ENCODE data around the gene CXXC5.

Gene CXXC5

DNA sequence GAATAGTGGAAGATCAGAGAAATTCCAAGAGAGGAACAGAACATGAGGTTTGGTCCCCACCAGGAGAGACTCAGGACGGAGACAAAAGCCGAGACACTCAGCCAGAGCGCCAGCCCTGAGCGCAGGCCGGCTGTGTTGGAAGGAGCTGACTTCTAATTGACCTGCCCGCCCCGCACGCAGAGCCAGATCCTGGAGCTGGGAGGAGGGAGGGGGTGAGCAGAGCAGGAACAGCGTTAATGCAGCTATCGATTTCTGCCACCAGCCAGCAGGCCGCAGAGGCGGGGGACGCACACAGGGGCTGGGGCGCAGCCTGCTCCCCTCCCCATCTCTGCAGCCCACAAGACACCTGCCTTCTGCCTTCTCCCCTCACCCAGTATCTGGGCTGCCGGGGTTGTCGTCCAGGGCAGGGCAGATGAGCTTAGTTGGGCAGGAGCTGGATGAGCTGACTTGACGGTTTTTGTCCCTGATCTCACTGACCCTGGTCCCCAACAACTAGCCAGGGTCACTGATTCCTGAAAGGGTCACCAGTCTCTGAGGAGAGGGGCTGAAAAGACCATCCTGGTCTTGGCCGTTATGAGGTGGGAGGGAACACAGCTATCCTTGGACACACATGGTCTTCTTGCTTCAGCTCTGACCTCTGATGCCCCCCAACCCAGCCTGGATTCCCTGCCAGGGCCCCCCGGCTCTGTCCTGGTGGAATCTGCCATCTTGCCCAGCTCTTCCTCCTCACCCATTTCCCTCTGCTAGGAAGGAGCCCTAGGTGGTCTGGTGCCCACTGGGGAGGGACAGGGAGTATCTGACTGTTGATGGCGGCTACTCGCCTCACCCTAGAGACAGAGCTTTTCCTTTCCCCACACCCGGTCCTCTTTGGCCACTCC lies 29.8 kb downstream of the CXXC5 start:
- no peak for DNase-seq
- TF ChIP-seq CTCF (IDR thresholded peaks at IDR 0.05; ENCODE audit: low read depth, low read length, missing control alignments): no peak
- Histone ChIP-seq H3K27ac (no peak overlapping the region), H3K27me3 (replicated peaks) (no peaks in the 10 kb centered on the region), H3K4me3 (ENCODE audit: low read depth, low read length) (no peak overlapping the region), H3K36me3 (replicated peaks) (peaks cover 25% of the 10 kb centered on the region)
- in situ Hi-C loops (cut with HindIII; ENCODE audit: low pct_ligation_motif_present, low sequenced_read_pairs): no loop called here

DNA sequence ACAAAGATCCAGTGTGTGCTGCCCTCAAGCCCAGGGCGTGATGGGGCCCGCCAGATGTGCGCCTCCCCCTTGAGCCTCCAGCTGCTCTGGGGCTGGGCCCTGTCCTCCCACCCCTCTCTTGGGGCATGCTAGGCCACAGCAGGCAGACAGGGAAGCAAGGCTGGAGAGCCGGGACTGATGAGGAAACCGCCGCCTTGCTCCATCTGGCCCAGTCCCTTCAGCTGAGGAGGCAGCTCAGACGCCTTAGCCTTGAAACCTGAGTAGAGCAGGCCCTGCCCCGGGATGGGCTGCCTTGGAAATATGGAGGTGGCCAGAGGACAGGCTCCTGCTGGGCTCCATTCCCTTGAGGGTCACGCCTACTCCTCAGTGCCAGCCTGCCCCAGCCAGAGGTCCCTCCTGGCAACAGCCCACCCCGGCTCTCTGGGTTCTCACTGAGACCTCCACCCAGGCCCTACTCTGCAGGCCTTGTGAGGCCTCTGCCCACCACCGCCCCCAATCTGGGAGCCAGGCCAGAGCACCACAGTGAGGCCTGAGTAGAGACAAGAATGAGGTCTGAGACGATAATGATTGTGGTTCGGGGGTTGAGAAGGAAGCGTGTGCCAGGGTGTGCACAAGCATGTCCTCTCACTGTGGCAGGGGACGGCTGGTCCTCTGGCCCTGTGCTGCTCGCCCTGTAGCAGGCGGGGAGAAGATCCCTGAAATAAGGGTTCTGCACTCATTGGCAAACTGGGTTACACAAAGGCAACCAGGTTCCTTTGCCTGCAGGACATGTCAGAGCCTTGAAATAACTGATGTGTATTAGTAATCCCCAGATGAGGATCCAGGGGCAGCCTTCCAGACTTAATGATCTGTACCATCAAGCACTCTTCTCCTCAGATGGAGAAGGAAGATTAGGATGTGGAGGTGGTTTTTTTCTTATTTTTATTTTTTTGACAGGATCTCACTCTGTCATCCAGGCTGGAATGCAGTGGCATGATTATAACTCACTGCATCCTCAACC lies 30.9 kb downstream of the CXXC5 start:
- H3K27me3 ChIP-seq (replicated peaks): no peaks in the 10 kb centered on the region
- no peak for TF ChIP-seq CTCF (IDR thresholded peaks at IDR 0.05; ENCODE audit: low read depth, low read length, missing control alignments)
- in situ Hi-C loops (cut with HindIII; ENCODE audit: low pct_ligation_motif_present, low sequenced_read_pairs): no loop called here
- H3K36me3 ChIP-seq (replicated peaks): peaks cover 34% of the 10 kb centered on the region
- no peak overlapping the region for H3K4me3 ChIP-seq (ENCODE audit: low read depth, low read length)
- no peak overlapping the region for H3K27ac ChIP-seq
- DNase-seq: no peak

GRCh38 chr5:139680368-139681111 lies 32.4 kb downstream of the CXXC5 start:
- Histone ChIP-seq H3K27me3 (replicated peaks) (no peaks in the 10 kb centered on the region), H3K4me3 (ENCODE audit: low read depth, low read length) (no peak overlapping the region), H3K36me3 (replicated peaks) (peaks cover 42% of the 10 kb centered on the region), H3K27ac (no peak overlapping the region)
- no peak for TF ChIP-seq CTCF (IDR thresholded peaks at IDR 0.05; ENCODE audit: low read depth, low read length, missing control alignments)
- in situ Hi-C loops (cut with HindIII; ENCODE audit: low pct_ligation_motif_present, low sequenced_read_pairs): no loop called here
- DNase-seq: no peak

- no peak for DNase-seq
- in situ Hi-C loops (cut with HindIII; ENCODE audit: low pct_ligation_motif_present, low sequenced_read_pairs): no loop called here
- no peak for TF ChIP-seq CTCF (IDR thresholded peaks at IDR 0.05; ENCODE audit: low read depth, low read length, missing control alignments)
- H3K27me3 ChIP-seq (replicated peaks): no peaks in the 10 kb centered on the region
- no peak overlapping the region for H3K4me3 ChIP-seq (ENCODE audit: low read depth, low read length)
- H3K36me3 ChIP-seq (replicated peaks): peaks cover 42% of the 10 kb centered on the region
- no peak overlapping the region for H3K27ac ChIP-seq
Measured at GRCh38 chr5:139681112-139681458, 32.9 kb downstream of the CXXC5 start.

- H3K27ac ChIP-seq: no peak overlapping the region
- in situ Hi-C loops (cut with HindIII; ENCODE audit: low pct_ligation_motif_present, low sequenced_read_pairs): no loop called here
- TF ChIP-seq CTCF (IDR thresholded peaks at IDR 0.05; ENCODE audit: low read depth, low read length, missing control alignments): no peak
- peaks cover 42% of the 10 kb centered on the region for H3K36me3 ChIP-seq (replicated peaks)
- DNase-seq: no peak
- H3K27me3 ChIP-seq (replicated peaks): no peaks in the 10 kb centered on the region
- H3K4me3 ChIP-seq (ENCODE audit: low read depth, low read length): no peak overlapping the region
Measured at GRCh38 chr5:139681466-139681865, 33.3 kb downstream of the CXXC5 start.
